Caki2 (cell line): Measurements from ENCODE around the gene DNAJC27. TPM values are rescaled to one million over a fixed set of nuclear protein-coding genes. Genes with fewer than 3 reads are reported as not detected.

Experiments
- total RNA-seq: library from RNA; depleted of rRNA; stranded (reverse); fragments of >200 nt; shearing (Covaris generic); gene quantifications from 2 replicates; pipeline ENCODE4 v1.2.3, GENCODE V29; 2014; ENCODE audit warnings: low replicate concordance; rRNA removed

DNAJC27 gene
- total RNA-seq, 1 experiment from 2014 or later: 1.1 TPM

Other genes starting within 250 kb of the DNAJC27 start
- 42.3 and 60.5 TPM in 2 replicates for gene PTRHD1, start 178.6 kb downstream of the DNAJC27 start, total RNA-seq
- 27.9 and 45.1 TPM in 2 replicates for gene CENPO, start 178.5 kb downstream of the DNAJC27 start, total RNA-seq
- 16.9 and 50.9 TPM in 2 replicates for gene ADCY3, start 51.7 kb downstream of the DNAJC27 start, total RNA-seq
- gene EFR3B, start 70.1 kb upstream of the DNAJC27 start, total RNA-seq: 0.71 and 6.7 TPM in 2 replicates
- not detected in 2 replicates for gene POMC, start 196.6 kb upstream of the DNAJC27 start, total RNA-seq